GM12874 (cell line): ENCODE results near the gene ORM2.

Source experiments
- CTCF ChIP-seq: IDR thresholded peaks from 2 replicates; pipeline ENCODE4 v1.5.1; 2011; ENCODE audit warnings: low read depth, mild to moderate bottlenecking, control low read depth, low read length, moderate library complexity; ENCODE audit not compliant: insufficient read depth

Gene ORM2

DNA sequence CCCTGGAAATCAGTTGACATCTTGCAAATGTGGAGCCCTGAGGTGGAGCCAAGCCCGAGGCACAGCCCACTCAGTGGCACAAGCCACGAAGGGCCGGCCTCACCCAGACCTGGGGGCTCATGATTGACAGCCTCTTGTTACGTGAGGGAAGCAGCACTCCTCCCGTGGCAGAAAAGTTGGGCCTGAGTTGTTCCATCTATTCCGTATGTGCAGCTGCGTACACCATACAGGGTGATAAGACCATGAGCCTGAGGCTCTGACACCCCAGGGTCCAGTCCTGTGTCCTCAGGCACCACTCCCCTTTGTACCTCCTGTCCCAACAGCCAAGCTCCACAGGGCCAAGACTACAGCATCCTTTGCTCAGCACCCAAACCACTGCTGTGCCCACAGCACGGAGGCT, 1.9 kb upstream of the ORM2 start:
- no peak for TF ChIP-seq CTCF

DNA sequence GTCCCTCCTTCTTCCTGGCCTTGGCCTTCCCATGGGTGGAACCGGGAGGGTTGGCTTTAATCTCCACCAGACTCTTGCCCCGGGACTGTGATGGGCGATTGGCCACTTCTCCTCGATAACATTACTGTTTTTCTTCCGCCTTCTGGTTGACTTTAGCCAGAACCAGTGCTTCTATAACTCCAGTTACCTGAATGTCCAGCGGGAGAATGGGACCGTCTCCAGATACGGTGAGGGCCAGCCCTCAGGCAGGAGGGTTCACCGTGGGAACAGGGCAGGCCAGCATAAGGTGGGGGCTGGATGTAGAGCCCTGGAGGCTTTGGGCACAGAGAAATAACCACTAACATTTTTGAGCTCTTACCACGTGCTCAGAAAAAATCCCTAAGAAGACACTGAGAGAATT, 967 bp downstream of the ORM2 start:
- TF ChIP-seq CTCF = no peak

- TF ChIP-seq CTCF = no peak
Observed at GRCh38 chr9:114334490-114334889, 4.8 kb downstream of the ORM2 start.

- no peak for TF ChIP-seq CTCF
Observed at GRCh38 chr9:114335745-114336144, 6.1 kb downstream of the ORM2 start.

DNA sequence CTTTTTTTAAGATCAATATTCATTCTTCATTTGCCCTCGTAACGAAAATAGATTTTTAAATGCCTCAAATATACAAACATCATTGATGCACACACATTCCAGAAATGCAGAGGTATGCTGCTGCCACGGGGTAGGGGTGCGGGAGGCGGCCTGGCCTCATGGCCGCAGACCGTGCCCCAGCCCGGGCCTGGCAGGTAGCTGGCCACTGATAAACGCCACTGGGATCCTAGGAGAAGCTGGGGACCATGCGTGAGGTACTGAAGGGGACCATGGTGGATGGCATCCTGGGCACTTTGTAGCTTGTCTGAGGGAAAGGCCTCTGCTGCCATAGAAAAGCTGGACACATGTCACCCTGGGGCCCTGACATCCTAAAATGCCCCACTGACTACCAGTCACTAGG, 6.5 kb downstream of the ORM2 start:
- no peak for TF ChIP-seq CTCF

DNA sequence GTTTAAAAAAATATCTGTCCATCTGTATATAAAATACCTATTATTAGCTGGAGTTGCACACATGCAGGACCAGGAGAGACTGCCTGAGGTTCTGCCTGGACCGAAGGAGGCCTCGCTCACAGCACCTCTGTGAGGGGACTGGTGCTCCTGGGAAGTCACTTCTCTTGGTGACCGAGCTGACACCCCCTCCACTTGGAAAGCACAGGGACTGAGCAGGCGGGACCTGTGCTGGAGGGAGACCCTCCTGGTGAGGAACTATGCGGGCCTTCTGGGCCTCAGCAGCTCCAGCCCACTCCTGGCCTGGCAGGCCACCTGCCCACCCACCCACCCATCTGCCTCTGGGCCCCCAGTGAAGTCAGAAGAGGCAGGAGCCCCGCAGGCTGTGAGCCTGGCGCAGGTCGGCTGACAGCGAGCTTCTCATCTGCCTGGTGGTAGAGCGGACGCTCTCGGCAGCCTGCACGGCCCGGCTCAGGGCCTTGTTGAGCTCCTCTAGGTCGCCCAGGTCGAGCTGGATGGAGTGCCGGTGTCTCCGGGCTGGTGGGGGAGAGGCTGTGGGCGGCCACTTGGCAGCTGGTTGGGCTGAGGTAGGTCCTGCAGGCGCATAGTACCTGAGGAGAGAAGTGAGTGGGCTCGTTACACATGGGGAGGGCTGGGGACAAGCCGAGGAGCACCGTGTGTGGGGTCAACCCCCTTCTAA, 7.2 kb downstream of the ORM2 start:
- no peak for TF ChIP-seq CTCF

- TF ChIP-seq CTCF = no peak
Observed at GRCh38 chr9:114338187-114338586, 8.5 kb downstream of the ORM2 start.
